ENCODE results near the gene GATA6. TPM values are rescaled to one million over a fixed set of nuclear protein-coding genes. Genes with fewer than 3 reads are reported as not detected.

Gene GATA6
- 2.0 to 2.9 TPM (median 2.6 TPM) in 5 replicates for total RNA-seq (2022; extraction: Qiagen RNA extraction; ENCODE audit: low read depth)

DNA sequence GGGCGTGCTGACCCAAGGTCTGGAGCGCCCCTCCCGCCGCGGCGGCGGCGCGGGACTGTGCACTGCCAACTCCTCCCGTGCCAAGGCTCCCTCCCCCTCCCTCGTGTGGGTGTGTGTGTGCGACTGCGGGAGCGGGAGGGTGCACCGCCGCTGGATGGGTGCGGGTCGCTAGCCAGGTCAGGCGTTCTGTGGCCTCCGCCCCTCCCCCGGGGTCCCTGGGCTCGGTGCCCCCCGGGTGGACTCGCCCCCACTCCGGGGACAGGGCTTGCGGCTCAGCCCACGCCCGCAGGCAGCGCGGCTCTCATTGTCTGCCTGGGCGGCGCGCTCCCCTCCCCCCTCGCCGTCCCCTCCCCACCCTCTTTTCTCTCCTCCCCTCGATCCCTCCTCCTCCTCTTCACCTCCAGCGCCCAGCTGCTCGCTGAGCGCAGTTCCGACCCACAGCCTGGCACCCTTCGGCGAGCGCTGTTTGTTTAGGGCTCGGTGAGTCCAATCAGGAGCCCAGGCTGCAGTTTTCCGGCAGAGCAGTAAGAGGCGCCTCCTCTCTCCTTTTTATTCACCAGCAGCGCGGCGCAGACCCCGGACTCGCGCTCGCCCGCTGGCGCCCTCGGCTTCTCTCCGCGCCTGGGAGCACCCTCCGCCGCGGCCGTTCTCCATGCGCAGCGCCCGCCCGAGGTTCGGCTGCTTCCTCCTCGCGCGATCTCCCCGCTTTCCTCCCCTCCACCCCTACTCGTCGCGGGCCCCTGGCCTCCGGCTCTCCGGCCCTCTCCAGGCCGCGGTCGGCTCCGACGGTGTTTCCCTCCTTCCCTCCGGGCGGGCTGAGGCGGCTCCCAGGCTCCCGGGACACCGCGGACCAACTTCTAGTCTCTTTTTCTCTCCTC, at the start of gene GATA6:
GATA6 (plus strand) TSS at position 579 of the 878 bp plus-strand sequence. CDS start 1,556 bp downstream, outside the sequence.

Other genes with a start within 250 kb of the GATA6 start
- gene CTAGE1, start 248.3 kb downstream of the GATA6 start, total RNA-seq (2022; extraction: Qiagen RNA extraction; ENCODE audit: low read depth) = not detected in 5 replicates